Urothelium cell line (cell line): ENCODE results near the gene GPR3.
"Not testable (repeated sequence)": the region's sequence is repeated elsewhere in the genome, so short reads cannot be mapped to it uniquely, and the experiment has no call there.

Source experiments
- DNase-seq: peaks from one replicate; pipeline ENCODE4 v3.0.0; 2011; ENCODE audit warnings: low spot score, mixed read lengths
- FAIRE-seq: peaks from 2 replicates; lab custom pipeline; 2011; peaks lifted over from hg19 to GRCh38; lab: Jason Lieb, UNC

GPR3 gene

DNA sequence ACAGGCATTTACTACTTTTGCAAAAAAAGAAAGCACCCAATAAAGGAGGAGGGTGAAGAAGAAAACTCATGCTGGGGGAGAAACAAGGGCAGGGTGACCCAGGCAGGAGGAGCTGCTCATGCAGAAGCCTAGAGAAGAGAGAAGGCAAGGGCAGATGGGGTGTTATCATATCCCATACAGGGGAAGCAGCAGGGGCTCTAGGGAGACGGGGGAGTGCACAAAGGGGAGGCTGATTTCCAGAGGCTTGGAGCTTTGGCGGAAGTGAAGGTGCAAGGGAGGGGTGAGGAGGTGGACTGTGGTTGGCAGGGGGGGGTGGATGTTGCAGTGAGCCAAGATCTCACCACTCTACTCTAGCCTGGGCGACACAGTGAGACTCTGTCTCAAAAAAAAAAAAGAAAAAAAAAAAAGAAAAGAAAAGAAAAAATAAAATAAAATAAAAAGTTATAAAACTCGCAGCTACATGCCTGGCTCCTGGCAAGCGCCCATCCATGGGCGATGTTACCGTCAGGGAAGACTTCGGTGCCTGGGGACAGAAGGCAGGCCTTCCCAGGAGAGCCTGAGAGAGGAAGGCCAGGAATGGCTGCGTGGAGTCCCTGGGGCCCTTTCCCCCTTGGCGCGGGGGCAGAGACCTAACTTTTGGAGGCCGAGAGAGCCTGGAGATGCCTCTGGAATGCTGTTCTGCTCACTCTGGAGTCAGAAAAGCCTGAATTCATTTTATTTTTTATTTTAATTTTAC is 14.5 kb upstream of the GPR3 start:
- no peak for DNase-seq
- no peak for FAIRE-seq

DNA sequence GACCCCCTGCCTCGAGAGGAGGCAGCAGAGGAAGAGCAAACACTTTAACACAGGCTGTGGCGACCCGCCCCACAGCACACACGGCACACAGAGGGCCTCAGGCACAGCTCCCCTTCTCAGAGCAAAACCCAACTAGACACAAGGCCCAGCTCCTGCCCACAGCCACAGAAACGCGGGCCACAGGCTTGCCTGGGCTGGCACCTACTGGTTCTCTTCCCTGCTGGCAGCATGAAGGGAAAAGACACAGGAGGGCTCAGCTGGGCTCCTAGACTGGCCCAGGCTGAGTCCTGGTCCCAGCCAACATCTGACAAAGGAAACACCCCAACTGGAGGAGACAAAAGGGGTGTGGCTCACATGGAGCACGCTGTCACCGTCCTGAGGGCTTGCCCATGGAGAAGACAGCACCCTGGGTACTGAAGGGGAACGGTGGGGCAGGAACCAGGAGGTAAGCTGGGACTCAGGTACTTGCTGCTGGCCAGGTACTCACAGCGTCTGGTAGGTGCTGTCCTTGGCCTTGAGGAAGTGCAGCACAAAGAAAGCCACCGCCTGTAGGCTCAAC is 12.8 kb upstream of the GPR3 start:
- no peak for FAIRE-seq
- no peak for DNase-seq

- DNase-seq (no peak), FAIRE-seq (no peak)
Measured at GRCh38 chr1:27380224-27380623, 12.2 kb upstream of the GPR3 start.

DNA sequence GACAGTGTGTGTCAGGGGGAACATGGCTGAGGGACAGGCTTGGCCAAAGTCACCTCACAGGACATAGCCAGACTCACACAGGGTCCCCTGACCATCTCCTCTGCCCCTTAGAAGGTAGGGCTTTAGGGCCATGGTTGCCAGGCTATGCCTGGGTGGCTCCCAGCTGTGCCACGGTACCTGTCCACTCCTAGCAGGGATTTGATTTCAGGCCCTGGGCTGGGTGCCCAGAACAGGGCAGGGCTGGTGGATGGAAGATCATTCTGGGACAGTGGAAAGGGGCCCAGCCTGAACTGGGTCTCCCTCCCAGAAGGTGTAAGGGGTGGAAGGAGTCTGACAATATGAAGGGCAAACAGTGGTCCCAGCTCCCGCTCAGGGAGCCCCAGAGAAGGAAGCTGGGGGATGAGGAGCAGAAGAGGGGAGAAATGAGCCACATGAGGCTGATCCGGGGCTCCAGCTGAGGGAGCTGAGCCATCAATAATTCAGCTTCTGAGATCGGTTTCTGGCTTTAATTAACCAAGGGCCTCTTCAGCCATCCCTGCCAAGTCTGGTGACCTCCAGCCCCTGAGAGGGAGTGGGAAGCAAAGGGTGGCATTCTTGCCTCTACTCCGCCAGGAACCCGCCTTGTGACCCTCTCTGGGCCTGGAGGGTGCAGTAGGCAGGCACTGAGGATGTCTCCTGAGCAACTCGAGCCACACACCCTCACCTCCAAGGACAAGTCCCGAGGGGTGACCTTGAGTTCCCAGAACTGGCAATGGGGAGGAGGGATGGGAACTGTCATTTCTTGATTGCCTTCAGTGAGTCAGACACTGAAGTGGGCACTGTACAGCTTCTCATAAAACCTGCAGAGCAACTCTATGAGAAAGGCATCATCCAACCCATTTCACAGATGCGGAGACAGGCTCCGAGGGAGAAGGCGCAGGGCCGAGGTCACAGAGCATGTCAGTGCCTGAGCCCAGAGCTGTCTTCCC is 11.4 kb upstream of the GPR3 start:
- DNase-seq (no peak), FAIRE-seq (no peak)

DNA sequence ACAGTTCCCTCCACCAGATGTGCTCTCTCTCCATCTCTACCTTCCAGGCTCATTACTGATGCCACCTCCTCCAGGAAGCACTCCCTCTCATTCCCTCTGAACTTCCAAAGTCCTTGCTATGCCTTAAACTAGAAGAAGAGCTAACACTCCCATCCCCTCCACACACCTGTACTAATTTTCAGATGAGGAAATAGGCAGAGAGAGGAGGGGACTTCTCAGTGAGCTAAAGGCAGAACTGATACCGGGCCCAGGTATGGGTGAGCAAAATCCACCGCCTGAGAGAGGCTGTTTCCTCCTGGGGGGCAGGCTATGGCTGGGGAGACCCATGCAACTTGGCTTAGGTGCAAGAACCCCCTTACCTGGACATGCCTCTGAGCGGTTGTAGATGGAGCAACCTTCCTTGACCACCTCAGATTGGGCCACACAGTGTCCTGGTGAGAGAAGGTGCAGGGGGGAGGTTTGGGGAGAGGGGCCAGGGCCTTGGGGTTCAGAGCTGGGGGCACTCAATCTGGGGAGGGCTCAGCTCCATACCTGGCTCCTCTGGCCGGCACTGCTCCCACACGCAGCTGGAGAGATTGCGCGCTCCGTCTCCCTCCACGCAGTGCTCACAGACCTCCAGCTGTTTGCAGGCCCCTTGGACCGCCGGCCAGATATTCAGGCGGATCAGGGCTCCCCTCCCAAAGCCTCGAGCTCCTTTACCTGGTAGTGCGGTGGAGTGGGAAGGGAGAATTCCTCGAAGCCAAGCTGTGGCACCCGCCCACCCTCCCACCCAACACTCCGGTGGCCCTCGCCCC is 10.3 kb upstream of the GPR3 start:
- FAIRE-seq (no peak), DNase-seq (no peak)

- FAIRE-seq (no peak), DNase-seq (peak; percentile 41)
Measured at GRCh38 chr1:27383039-27383605, 9.3 kb upstream of the GPR3 start, which contains the start of gene CD164L2. CD164L2 (minus strand) TSS chr1:27383333; CDS start chr1:27383239, 94 bp downstream.

GRCh38 chr1:27383661-27384060 is 8.8 kb upstream of the GPR3 start:
- DNase-seq (no peak), FAIRE-seq (no peak)

DNA sequence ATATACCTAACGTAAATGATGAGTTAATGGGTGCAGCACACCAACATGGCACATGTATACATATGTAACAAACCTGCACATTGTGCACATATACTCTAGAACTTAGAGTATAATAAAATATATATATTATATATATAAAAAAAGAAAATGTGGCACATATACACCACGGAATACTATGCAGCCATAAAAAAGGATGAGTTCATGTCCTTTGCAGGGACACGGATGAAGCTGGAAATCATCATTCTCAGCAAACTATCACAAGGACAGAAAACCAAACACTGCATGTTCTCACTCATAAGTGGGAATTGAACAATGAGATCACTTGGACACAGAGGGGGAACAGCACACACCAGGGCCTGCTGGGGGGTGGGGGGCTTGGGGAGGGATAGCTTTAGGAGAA is 7.6 kb upstream of the GPR3 start:
- not testable (repeated sequence) for DNase-seq, FAIRE-seq

DNA sequence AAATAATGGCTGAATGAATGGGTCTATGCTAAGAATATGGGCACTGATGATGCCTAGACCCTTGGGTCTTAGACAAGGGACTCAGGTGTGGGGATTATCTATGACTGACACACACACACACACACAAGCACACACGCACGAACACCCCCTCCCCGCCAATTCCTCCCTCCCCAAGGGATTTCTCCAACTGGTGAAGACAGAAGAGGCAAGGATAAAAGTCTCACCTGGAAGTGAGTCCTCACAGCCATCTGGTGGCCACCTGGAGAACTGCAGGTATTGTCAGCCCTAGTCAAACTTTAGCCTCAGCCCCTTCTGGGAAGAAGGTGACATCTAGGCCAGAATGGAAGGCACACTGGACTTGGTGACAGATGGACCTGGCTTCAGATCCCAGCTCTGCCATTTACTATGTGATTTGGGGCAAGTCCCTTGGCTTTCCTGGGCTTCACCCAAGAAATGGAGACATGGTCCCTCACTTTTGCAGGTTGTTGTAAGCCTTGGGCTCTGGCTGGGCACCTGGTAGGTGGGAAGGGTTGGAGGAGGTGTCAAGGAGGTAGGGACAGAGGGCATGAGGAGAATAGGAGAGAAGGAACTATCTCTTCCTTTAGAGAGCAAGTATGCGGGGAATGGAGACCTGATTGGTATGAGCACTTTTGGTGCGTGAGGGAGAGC is 4.0 kb upstream of the GPR3 start:
- DNase-seq (peak; percentile 74), FAIRE-seq (peak; percentile 53)

DNA sequence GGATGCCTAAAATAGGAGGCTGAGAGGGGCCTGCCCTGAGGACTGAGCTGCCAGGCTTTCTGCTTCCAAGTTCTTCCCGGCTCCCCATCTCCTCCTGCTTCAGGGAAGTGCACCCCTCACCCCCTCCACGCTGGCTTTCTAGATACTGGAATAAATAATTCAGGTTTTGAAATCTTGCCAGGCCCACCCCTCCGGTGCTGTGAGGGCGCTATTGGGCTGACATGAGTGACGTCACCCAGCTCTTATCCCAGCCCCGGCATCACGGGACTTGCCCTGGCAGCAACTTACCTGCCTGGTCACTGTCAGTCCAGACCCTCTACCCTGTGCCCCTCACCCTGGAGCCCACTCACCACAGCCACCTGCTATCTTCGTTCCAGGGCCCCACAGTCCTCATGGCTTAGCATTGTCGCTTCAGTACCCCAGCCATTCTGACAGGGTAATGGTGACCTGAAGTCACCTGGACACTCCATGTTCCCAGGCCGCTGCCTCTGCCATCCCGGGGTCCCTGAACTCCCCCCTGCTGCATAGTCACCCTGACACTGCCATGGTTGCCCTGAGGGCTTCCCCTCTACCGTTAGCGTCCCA is 819 bp upstream of the GPR3 start:
- no peak for FAIRE-seq
- DNase-seq: no peak

- DNase-seq: peak; percentile 44
- FAIRE-seq: no peak
Measured at GRCh38 chr1:27392778-27393635, 585 bp downstream of the GPR3 start.

DNA sequence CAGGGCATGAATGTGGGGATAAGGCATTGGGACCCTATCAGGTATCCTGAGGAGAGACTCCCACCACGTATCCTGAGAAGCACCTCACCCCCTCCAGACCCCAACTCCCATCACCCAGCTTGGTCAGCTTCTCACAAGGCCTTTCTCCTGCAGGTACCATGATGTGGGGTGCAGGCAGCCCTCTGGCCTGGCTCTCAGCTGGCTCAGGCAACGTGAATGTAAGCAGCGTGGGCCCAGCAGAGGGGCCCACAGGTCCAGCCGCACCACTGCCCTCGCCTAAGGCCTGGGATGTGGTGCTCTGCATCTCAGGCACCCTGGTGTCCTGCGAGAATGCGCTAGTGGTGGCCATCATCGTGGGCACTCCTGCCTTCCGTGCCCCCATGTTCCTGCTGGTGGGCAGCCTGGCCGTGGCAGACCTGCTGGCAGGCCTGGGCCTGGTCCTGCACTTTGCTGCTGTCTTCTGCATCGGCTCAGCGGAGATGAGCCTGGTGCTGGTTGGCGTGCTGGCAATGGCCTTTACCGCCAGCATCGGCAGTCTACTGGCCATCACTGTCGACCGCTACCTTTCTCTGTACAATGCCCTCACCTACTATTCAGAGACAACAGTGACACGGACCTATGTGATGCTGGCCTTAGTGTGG is 1.3 kb downstream of the GPR3 start:
- no peak for DNase-seq
- FAIRE-seq: no peak

- no peak for DNase-seq
- FAIRE-seq: peak; percentile 42
Measured at GRCh38 chr1:27394282-27394658, 1.8 kb downstream of the GPR3 start.

- FAIRE-seq: no peak
Measured at GRCh38 chr1:27394925-27395324, 2.5 kb downstream of the GPR3 start.

DNA sequence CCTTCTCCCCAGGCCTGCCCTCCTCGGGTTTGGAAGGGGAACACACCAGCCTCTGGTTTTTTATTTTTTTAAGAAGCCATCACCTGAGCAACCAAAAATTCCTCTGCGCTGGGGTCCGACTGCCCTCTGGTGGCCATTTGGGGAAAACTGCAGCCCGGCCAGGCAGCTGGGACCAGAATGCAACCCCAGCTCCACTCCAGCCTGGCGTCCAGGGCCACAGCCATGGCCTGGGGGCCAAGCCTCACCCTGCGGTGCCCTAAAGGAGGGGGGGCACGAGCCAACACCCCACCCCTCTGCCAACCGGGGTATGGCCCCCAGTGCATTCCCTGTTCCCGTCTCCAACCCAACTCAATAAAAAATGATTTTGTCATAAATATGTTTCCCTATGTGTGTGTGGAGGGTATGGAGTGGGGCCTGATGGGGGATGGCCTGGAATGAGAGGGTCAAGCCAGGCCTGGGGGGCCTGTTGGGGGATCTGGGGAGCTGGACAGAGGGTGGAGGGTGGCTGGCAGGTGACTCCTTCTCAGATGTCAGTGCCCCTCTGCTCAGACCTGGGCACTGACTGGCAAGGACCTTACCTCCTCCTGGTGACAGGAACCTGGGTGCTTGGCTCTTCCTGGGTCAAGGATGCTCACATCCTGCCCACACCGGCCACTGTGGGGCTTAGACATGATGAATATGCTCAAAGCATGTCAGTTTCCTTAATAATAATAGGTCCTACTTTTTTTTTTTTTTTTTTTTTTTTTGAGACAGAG is 3.2 kb downstream of the GPR3 start:
- peak; percentile 87 for DNase-seq
- no peak for FAIRE-seq

More at GRCh38 chr1:27394925-27395324, 2.5 kb downstream of the GPR3 start:
- DNase-seq: no peak

GRCh38 chr1:27397110-27397509 is 4.7 kb downstream of the GPR3 start:
- FAIRE-seq (no peak), DNase-seq (no peak)

DNA sequence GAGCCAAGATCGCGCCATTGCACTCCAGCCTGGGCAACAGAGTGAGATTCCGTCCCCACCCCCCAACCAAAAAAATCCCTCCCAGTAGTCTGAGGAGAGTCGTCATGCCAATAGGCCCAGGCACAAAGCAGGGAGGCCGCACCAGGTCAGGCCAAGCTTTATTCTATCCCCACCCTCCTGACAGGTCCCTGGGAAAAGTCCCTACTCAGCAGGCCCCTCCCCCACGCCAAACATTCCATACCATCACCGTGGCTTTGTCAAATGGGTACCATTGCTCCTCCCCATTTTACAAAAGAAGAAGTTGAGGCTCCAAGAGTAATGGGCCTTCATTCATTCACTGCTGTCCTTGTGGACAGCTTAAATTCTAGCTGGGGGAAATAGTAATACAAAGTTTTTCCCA is 5.3 kb downstream of the GPR3 start:
- DNase-seq (no peak), FAIRE-seq (no peak)
